GM18858 (cell line): Measurements from ENCODE around the gene CNTNAP1.
"Not testable (repeated sequence)": the region's sequence is repeated elsewhere in the genome, so short reads cannot be mapped to it uniquely, and the experiment has no call there.

Experiments used
- ATAC-seq: cut with Tn5 transposase; IDR thresholded peaks from one replicate; pipeline ENCODE4 v1.9.1; 2021; ENCODE audit not compliant: unreplicated experiment

CNTNAP1 gene

GRCh38 chr17:42681976-42682721, at the start of gene CNTNAP1:
Gene CNTNAP1, plus strand, starts transcription at chr17:42682531. Its CDS starts 299 bp downstream, at chr17:42682830.
- no peak for ATAC-seq

GRCh38 chr17:42632949-42633444, 49.3 kb upstream of the CNTNAP1 start:
- no peak for ATAC-seq

GRCh38 chr17:42639525-42640113, 42.7 kb upstream of the CNTNAP1 start:
- ATAC-seq, result no peak

GRCh38 chr17:42640121-42640520, 42.2 kb upstream of the CNTNAP1 start:
- no peak for ATAC-seq

GRCh38 chr17:42642336-42642735, 40.0 kb upstream of the CNTNAP1 start:
- ATAC-seq, result no peak

- no peak for ATAC-seq
Measured at GRCh38 chr17:42647778-42648177, 34.6 kb upstream of the CNTNAP1 start.

- no peak for ATAC-seq
Measured at GRCh38 chr17:42651392-42651791, 30.9 kb upstream of the CNTNAP1 start.

- ATAC-seq, result no peak
Measured at GRCh38 chr17:42653179-42654124, 28.9 kb upstream of the CNTNAP1 start.

GRCh38 chr17:42655528-42655927, 26.8 kb upstream of the CNTNAP1 start:
- no peak for ATAC-seq

GRCh38 chr17:42657824-42658588, 24.3 kb upstream of the CNTNAP1 start:
- ATAC-seq, result no peak

GRCh38 chr17:42659079-42659931, 23.0 kb upstream of the CNTNAP1 start, which contains the start of gene TUBG2:
Gene TUBG2, plus strand, starts transcription at chr17:42659284. Its CDS starts 220 bp downstream, at chr17:42659504.
- ATAC-seq, result no peak

GRCh38 chr17:42659932-42660274, 22.4 kb upstream of the CNTNAP1 start:
- ATAC-seq, result not testable (repeated sequence)

GRCh38 chr17:42660692-42661345, 21.5 kb upstream of the CNTNAP1 start:
- ATAC-seq, result no peak

GRCh38 chr17:42665581-42666001, 16.7 kb upstream of the CNTNAP1 start:
- no peak for ATAC-seq

GRCh38 chr17:42666126-42666525, 16.2 kb upstream of the CNTNAP1 start:
- ATAC-seq, result not testable (repeated sequence)

GRCh38 chr17:42667088-42667951, 15.0 kb upstream of the CNTNAP1 start:
- no peak for ATAC-seq

GRCh38 chr17:42669705-42669976, 12.7 kb upstream of the CNTNAP1 start:
- no peak for ATAC-seq
